Neural cell (in vitro differentiated cells): Measurements from ENCODE around the gene PRDM15.

Source experiments
- EP300 ChIP-seq: fragments of 450-650 bp; conservative IDR thresholded peaks from 2 replicates; pipeline ENCODE4 v1.6.1; 2014; ENCODE audit warnings: antibody characterized with exemption, mild to moderate bottlenecking, moderate library complexity; ENCODE audit not compliant: poor library complexity, severe bottlenecking
- EZH2 ChIP-seq: fragments of 200-600, 300-800 bp; shearing (Covaris generic), sonication (generic); IDR thresholded peaks from 2 replicates; pipeline ENCODE4 v1.6.1; 2014; ENCODE audit warnings: antibody characterized with exemption, low read length, borderline replicate concordance, mild to moderate bottlenecking; ENCODE audit not compliant: insufficient read depth, poor library complexity, severe bottlenecking
- POLR2AphosphoS5 ChIP-seq: IDR thresholded peaks from 2 replicates; pipeline ENCODE4 v1.6.1; 2012
- RAD21 ChIP-seq: fragments of 450-650 bp; conservative IDR thresholded peaks from 2 replicates; pipeline ENCODE4 v1.6.1; 2014; ENCODE audit warnings: antibody characterized with exemption, mild to moderate bottlenecking, moderate library complexity
- SMC3 ChIP-seq: fragments of 450-650 bp; conservative IDR thresholded peaks from 2 replicates; pipeline ENCODE4 v1.6.1; 2014; ENCODE audit warnings: antibody characterized with exemption, mild to moderate bottlenecking, moderate library complexity; ENCODE audit not compliant: poor library complexity
- TF ChIP-seq, protein P1 (sequence below): fragments of 450-650 bp; IDR thresholded peaks from 2 replicates; pipeline ENCODE4 v1.5.1; 2014; ENCODE audit warnings: antibody characterized with exemption, mild to moderate bottlenecking, moderate library complexity; ENCODE audit not compliant: poor library complexity, severe bottlenecking
- TF ChIP-seq, protein P2 (sequence below): IDR thresholded peaks from 2 replicates; pipeline ENCODE4 v1.6.1; 2012; ENCODE audit warnings: borderline replicate concordance

DNA sequence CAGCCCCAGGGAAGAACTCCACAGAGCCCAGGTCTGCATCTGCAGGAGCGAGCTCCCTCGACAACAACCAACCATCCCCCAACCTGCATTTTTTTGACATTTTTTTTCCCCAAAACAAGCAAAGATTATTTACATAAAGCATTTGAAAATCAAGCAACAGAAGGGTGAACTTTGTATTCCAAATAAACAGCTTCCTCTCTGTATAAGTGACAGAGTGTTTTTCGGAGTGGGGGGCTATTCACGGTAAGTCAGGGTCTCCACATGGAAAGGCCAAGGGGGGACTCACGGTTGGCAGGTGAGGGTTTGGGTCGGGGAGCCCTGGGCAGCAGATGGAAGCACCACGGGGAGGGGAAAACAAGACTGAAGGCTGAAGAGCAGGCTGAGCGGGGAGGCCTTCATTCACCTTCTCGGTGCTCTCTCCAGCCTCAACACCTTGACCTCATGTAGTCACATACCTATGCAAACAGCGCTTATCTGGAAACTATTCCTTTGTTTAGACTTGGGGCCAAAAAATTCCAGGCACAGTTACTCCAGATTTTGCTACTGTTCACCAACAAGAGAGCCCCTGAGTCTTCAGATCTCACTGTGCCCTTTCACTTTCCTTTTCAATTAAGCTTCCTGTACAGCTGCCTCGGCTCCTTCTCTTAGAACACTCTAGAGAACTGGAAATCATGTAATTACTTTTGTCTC is 47.1 kb upstream of the PRDM15 start:
- TF ChIP-seq, protein P1, sequence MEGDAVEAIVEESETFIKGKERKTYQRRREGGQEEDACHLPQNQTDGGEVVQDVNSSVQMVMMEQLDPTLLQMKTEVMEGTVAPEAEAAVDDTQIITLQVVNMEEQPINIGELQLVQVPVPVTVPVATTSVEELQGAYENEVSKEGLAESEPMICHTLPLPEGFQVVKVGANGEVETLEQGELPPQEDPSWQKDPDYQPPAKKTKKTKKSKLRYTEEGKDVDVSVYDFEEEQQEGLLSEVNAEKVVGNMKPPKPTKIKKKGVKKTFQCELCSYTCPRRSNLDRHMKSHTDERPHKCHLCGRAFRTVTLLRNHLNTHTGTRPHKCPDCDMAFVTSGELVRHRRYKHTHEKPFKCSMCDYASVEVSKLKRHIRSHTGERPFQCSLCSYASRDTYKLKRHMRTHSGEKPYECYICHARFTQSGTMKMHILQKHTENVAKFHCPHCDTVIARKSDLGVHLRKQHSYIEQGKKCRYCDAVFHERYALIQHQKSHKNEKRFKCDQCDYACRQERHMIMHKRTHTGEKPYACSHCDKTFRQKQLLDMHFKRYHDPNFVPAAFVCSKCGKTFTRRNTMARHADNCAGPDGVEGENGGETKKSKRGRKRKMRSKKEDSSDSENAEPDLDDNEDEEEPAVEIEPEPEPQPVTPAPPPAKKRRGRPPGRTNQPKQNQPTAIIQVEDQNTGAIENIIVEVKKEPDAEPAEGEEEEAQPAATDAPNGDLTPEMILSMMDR: no peak
- TF ChIP-seq, protein P2, sequence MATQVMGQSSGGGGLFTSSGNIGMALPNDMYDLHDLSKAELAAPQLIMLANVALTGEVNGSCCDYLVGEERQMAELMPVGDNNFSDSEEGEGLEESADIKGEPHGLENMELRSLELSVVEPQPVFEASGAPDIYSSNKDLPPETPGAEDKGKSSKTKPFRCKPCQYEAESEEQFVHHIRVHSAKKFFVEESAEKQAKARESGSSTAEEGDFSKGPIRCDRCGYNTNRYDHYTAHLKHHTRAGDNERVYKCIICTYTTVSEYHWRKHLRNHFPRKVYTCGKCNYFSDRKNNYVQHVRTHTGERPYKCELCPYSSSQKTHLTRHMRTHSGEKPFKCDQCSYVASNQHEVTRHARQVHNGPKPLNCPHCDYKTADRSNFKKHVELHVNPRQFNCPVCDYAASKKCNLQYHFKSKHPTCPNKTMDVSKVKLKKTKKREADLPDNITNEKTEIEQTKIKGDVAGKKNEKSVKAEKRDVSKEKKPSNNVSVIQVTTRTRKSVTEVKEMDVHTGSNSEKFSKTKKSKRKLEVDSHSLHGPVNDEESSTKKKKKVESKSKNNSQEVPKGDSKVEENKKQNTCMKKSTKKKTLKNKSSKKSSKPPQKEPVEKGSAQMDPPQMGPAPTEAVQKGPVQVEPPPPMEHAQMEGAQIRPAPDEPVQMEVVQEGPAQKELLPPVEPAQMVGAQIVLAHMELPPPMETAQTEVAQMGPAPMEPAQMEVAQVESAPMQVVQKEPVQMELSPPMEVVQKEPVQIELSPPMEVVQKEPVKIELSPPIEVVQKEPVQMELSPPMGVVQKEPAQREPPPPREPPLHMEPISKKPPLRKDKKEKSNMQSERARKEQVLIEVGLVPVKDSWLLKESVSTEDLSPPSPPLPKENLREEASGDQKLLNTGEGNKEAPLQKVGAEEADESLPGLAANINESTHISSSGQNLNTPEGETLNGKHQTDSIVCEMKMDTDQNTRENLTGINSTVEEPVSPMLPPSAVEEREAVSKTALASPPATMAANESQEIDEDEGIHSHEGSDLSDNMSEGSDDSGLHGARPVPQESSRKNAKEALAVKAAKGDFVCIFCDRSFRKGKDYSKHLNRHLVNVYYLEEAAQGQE: no peak
- TF ChIP-seq RAD21 (no peak), EP300 (no peak), EZH2 (no peak), SMC3 (no peak), POLR2AphosphoS5 (no peak)
